Measurements from ENCODE around the gene PRKCZ. TPM values are rescaled to one million over a fixed set of nuclear protein-coding genes. Genes with fewer than 3 reads are reported as not detected.
"Not testable (repeated sequence)": the region's sequence is repeated elsewhere in the genome, so short reads cannot be mapped to it uniquely, and the experiment has no call there.

Gene PRKCZ
- total and polyA plus RNA-seq, 9 donors: 3.4 to 16.1 (median 5.8) TPM

DNA sequence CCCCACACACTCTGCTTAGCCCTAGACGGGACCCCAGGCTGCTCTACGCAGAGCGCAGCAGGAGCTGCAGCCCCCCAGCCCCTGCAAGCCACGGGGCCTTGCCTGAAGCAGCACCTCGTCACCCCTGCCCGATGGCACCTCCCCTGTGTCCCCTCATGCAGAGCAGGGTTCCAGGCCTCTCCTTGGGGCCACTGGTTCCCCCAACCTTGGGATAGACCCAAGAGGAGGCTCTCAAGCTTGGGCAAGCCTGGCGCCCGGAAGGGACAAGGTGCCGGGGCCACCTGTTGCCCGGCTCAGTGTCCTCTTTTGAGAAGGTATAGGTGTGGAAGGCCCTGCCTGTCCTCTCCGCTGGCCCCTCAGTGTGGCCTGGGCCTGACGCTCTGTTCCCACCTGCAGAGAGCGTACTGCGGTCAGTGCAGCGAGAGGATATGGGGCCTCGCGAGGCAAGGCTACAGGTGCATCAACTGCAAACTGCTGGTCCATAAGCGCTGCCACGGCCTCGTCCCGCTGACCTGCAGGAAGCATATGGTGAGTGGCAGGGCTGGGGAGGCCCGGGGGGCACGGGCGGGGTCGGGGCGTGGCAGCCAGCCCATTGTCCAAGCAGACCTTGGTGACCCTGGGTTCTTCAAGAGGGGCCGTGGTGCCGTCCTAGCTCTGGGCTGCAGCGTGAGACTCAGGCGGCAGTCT, 93.7 kb downstream of the PRKCZ start:
- H3K27me3 ChIP-seq: no peaks in the 10 kb centered on the region
- no peak for DNase-seq
- no peaks in the 10 kb centered on the region for H3K4me1 ChIP-seq (ENCODE audit: insufficient read depth)
- no peak overlapping the region for H3K4me3 ChIP-seq
- 88 to 91% (median 91%) methylated on average over 11 to 30 of the region's 30 CpGs for WGBS, 3 donors
- H3K27ac ChIP-seq: no peak overlapping the region
- intact Hi-C loops (cut with DNase I): no loop called here
- H3K36me3 ChIP-seq: no peaks in the 10 kb centered on the region
- H3K9me3 ChIP-seq: no peaks in the 10 kb centered on the region
- TF ChIP-seq, protein P1, sequence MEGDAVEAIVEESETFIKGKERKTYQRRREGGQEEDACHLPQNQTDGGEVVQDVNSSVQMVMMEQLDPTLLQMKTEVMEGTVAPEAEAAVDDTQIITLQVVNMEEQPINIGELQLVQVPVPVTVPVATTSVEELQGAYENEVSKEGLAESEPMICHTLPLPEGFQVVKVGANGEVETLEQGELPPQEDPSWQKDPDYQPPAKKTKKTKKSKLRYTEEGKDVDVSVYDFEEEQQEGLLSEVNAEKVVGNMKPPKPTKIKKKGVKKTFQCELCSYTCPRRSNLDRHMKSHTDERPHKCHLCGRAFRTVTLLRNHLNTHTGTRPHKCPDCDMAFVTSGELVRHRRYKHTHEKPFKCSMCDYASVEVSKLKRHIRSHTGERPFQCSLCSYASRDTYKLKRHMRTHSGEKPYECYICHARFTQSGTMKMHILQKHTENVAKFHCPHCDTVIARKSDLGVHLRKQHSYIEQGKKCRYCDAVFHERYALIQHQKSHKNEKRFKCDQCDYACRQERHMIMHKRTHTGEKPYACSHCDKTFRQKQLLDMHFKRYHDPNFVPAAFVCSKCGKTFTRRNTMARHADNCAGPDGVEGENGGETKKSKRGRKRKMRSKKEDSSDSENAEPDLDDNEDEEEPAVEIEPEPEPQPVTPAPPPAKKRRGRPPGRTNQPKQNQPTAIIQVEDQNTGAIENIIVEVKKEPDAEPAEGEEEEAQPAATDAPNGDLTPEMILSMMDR (IDR thresholded peaks at IDR 0.05): no peak
- TF ChIP-seq POLR2A (IDR thresholded peaks at IDR 0.05): no peak
- TF ChIP-seq EP300 (IDR thresholded peaks at IDR 0.05): no peak

DNA sequence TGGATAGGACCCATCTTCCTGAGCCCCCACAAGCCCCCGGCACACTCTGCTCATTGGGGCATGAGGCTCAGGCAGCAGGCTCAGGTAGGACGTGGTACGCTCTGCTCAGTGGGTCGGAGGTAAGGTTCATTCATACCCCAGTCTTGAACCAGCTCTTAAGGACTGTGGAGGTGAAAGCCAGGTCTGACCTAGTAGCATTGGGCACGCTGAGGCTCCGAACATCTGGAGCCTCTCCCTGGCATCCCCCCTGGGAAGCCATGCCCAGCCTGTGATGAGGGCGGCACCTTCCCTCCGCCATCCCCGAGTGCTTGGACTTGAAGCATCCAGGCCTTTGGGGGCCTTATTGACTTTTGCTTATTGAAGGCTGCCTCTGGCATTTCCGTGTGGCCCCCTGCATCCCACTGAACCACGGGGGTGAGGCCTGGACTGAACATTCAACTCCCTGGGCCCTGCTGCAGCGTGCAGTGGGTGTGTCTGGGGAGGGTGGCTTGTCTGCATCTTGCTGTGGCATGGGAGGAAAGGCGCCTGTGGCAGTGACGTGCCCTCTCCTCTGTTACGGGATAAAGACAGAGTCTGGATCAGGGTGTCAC, 94.4 kb downstream of the PRKCZ start:
- Histone ChIP-seq H3K36me3 (no peaks in the 10 kb centered on the region), H3K4me3 (no peak overlapping the region), H3K27ac (no peak overlapping the region), H3K27me3 (no peaks in the 10 kb centered on the region), H3K4me1 (ENCODE audit: insufficient read depth) (no peaks in the 10 kb centered on the region), H3K9me3 (no peaks in the 10 kb centered on the region)
- TF ChIP-seq EP300 (IDR thresholded peaks at IDR 0.05) (no peak), POLR2A (IDR thresholded peaks at IDR 0.05) (no peak)
- TF ChIP-seq, protein P1 (IDR thresholded peaks at IDR 0.05): no peak
- WGBS, 3 donors: 90 to 98% (median 94%) methylated on average over 15 of the region's 15 CpGs
- intact Hi-C loops (cut with DNase I): no loop called here
- DNase-seq: no peak

- intact Hi-C loops (cut with DNase I): no loop called here
- no peak for DNase-seq
- TF ChIP-seq, protein P1 (IDR thresholded peaks at IDR 0.05): no peak
- TF ChIP-seq EP300 (IDR thresholded peaks at IDR 0.05) (no peak), POLR2A (IDR thresholded peaks at IDR 0.05) (no peak)
- no peaks in the 10 kb centered on the region for H3K9me3 ChIP-seq
- no peaks in the 10 kb centered on the region for H3K4me1 ChIP-seq (ENCODE audit: insufficient read depth)
- no peak overlapping the region for H3K27ac ChIP-seq
- no peak overlapping the region for H3K4me3 ChIP-seq
- H3K27me3 ChIP-seq: no peaks in the 10 kb centered on the region
- H3K36me3 ChIP-seq: no peaks in the 10 kb centered on the region
- 90 to 91% (median 91%) methylated on average over 19 of the region's 19 CpGs for WGBS, 3 donors
These were observed 96.0 kb downstream of the PRKCZ start for GRCh38 chr1:2145946-2146835.

DNA sequence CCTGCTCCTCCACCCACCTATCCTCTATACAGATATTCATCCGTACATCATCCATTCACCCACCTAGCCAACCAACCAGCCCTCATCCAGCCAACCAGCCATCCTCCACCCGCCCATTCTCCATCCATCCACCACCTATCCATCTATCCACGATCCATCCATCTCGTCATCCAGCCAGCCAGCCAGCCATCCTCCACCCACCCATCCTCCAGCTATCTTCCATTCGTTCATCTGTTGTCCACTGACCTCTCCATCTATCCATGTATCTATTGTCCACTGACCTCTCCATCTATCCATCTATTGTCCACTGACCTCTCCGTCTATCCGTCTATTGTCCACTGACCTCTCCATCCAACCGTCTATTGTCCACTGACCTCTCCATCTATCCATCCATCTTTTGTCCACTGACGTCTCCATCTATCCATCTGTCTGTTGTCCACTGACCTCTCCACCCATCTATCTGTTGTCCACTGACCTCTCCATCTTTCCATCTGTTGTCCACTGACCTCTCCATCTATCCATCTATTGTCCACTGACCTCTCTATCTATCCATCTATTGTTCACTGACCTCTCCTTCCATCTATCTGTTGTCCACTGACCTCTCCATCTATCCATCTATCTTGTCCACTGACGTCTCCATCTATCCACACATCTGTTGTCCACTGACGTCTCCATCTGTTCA, 96.8 kb downstream of the PRKCZ start:
- intact Hi-C loops (cut with DNase I): no loop called here
- no peaks in the 10 kb centered on the region for H3K9me3 ChIP-seq
- no peak for TF ChIP-seq EP300 (IDR thresholded peaks at IDR 0.05)
- no peak for TF ChIP-seq POLR2A (IDR thresholded peaks at IDR 0.05)
- TF ChIP-seq, protein P1 (IDR thresholded peaks at IDR 0.05): no peak
- H3K36me3 ChIP-seq: no peaks in the 10 kb centered on the region
- 84 to 93% (median 91%) methylated on average over 11 of the region's 11 CpGs for WGBS, 3 donors
- DNase-seq: no peak
- H3K27me3 ChIP-seq: no peaks in the 10 kb centered on the region
- H3K4me1 ChIP-seq (ENCODE audit: insufficient read depth): no peaks in the 10 kb centered on the region
- H3K4me3 ChIP-seq: no peak overlapping the region
- H3K27ac ChIP-seq: no peak overlapping the region

DNA sequence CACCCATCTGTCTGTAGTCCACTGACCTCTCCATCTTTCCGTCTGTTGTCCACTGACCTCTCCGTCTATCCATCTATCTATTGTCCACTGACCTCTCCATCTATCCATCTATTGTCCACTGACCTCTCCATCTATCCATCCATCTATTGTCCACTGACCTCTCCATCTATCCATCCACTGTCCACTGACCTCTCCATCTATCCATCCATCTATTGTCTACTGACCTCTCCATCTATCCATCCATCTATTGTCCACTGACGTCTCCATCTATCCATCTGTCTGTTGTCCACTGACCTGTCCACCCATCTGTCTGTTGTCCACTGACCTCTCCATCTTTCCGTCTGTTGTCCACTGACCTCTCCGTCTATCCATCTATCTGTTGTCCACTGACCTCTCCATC, 97.7 kb downstream of the PRKCZ start:
- DNase-seq; H3K4me1 ChIP-seq (ENCODE audit: insufficient read depth); H3K9me3 ChIP-seq; H3K36me3 ChIP-seq; intact Hi-C loops (cut with DNase I); H3K27ac ChIP-seq; H3K4me3 ChIP-seq; H3K27me3 ChIP-seq: not testable (repeated sequence)
- WGBS, 3 donors: 94 to 97% (median 97%) methylated on average over 5 of the region's 5 CpGs
